Activated CD4-positive, alpha-beta memory T cell treated with anti-CD3 and anti-CD28 coated beads, Interleukin-2, amount 10 ng/mL, durations not matched to agents 7 days and 5 days (primary cell): Measurements from ENCODE around the gene STXBP5. TPM values are rescaled to one million over a fixed set of nuclear protein-coding genes. Genes with fewer than 3 reads are reported as not detected.
"Not testable (repeated sequence)": the region's sequence is repeated elsewhere in the genome, so short reads cannot be mapped to it uniquely, and the experiment has no call there.

Experiments
- CTCF ChIA-PET: fragments of 350-600 bp; sonication (Branson Sonifier 250); formaldehyde crosslinking; loops from one replicate; lab custom pipeline; 2021; ENCODE audit warnings: antibody characterized with exemption, inconsistent platforms; lab: Charles Lee
- POLR2A ChIA-PET: fragments of 350-600 bp; sonication (Branson Sonifier 250); formaldehyde crosslinking; loops from one replicate; lab custom pipeline; 2021; ENCODE audit warnings: antibody characterized with exemption; lab: Charles Lee
- DNase-seq: peaks from one replicate; pipeline ENCODE4 v3.0.0-alpha.2; 2020
- H3K27ac Mint-ChIP-seq: one replicate; pipeline ENCODE4 v1.8.0; 2021; ENCODE audit warnings: mild to moderate bottlenecking, mixed read lengths
- H3K27me3 Mint-ChIP-seq: one replicate; pipeline ENCODE4 v1.8.0; 2021; ENCODE audit warnings: mixed read lengths
- H3K36me3 Mint-ChIP-seq: one replicate; pipeline ENCODE4 v1.8.0; 2021; ENCODE audit warnings: low read depth, mixed read lengths
- H3K4me1 Mint-ChIP-seq: one replicate; pipeline ENCODE4 v1.8.0; 2021; ENCODE audit warnings: mixed read lengths
- H3K4me3 Mint-ChIP-seq: one replicate; pipeline ENCODE4 v1.8.0; 2021; ENCODE audit warnings: mild to moderate bottlenecking, mixed read lengths
- H3K9me3 Mint-ChIP-seq: one replicate; pipeline ENCODE4 v1.8.0; 2021; ENCODE audit warnings: mixed read lengths
- total RNA-seq, 2 experiments: library from RNA; stranded (reverse); gene quantifications; one replicate each; pipeline ENCODE4 v1.2.3, GENCODE V29; 2021

STXBP5 gene
- total RNA-seq, 2 experiments from 2014 or later = 16.7 to 17.2 TPM

DNA sequence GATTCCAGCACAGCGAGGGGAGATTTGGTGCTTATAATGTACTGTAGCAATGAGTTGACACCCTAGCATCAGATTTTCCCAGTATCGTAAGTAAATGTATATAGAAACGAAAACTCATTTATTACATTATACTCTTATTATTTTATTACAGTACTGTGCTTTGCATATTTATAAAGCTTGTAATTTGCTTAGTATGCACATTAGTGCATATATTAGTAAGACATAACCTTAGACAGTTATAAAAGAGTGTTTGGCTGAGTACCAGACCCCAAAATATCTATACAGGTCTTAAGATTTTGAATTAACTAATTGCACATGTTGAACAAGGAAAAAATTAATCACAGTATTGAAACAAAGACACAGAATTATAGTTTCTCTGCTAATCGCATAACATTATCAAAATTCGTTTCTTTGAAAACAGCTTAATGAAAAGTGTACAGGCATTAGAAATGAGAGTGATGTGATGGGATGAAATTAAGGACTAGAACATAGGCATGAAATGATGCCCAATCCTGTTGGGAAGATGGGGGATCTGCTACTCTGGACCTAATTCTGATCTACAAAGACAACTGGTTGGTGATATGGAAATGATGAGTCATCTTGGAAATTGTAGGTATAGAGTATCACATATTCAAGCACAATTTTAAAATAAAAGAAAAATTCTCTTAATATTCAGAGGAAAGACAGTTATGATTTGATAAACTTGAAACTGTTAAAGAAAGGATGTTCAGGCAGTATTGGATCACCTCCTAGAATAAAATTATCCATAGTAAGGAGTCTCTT, 42.8 kb downstream of the STXBP5 start:
- Mint-ChIP-seq H3K27me3 (no peaks in the 10 kb centered on the region), H3K9me3 (peaks cover 10% of the 10 kb centered on the region), H3K4me3 (no peak overlapping the region), H3K36me3 (peaks cover 41% of the 10 kb centered on the region), H3K27ac (no peak overlapping the region), H3K4me1 (no peaks in the 10 kb centered on the region)
- no peak for DNase-seq
- ChIA-PET POLR2A (no interaction called here), CTCF (no interaction called here)

DNA sequence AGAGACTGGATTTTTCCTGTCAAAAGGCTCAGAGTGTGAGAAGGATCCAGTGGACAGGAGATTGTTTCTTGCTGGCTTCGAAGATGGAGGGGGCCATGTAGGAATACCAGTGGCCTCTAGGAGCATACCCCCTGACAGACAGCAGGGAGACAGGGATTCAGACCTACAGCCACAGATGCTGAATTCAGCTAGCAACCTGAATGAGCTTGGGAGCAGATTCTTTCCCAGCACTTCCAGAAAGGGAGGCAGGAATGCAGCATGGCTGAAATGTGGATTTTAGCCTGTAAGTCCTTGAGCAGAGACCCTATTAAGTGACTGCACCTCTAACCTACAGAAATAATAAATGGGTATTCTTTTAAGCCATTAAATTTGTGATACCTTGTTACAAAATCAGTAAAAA, 44.6 kb downstream of the STXBP5 start:
- H3K27me3 Mint-ChIP-seq = no peaks in the 10 kb centered on the region
- no peak overlapping the region for H3K27ac Mint-ChIP-seq
- ChIA-PET POLR2A (interaction anchor here (0.6 kb wide), 1 partner anchor 25 kb away, joined by 3 read pairs; no protein-coding TSS in a partner anchor), CTCF (interaction anchor here (0.7 kb wide), 1 partner anchor 11 kb away, joined by 3 read pairs; no protein-coding TSS in a partner anchor)
- H3K4me3 Mint-ChIP-seq = no peak overlapping the region
- H3K36me3 Mint-ChIP-seq = peaks cover 56% of the 10 kb centered on the region
- H3K4me1 Mint-ChIP-seq = no peaks in the 10 kb centered on the region
- H3K9me3 Mint-ChIP-seq = peaks cover 23% of the 10 kb centered on the region
- no peak for DNase-seq

DNA sequence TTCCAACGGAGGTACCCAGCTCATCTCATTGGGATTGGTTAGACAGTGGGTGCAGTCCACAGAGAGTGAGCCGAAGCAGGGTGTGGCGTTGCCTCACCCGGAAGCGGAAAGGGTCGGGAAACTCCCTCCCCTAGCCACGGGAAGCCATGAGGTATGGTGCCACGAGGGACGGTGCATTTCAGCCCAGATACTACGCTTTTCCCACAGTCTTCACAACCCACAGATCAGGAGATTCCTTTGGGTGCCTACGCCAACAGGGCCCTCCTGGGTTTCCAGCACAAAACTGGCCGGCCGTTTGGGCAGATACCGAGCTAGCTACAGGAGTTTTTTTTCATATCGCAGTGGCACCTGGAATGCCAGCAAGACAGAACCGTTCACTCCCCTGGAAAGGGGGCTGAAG, 46.9 kb downstream of the STXBP5 start:
- POLR2A ChIA-PET = no interaction called here

DNA sequence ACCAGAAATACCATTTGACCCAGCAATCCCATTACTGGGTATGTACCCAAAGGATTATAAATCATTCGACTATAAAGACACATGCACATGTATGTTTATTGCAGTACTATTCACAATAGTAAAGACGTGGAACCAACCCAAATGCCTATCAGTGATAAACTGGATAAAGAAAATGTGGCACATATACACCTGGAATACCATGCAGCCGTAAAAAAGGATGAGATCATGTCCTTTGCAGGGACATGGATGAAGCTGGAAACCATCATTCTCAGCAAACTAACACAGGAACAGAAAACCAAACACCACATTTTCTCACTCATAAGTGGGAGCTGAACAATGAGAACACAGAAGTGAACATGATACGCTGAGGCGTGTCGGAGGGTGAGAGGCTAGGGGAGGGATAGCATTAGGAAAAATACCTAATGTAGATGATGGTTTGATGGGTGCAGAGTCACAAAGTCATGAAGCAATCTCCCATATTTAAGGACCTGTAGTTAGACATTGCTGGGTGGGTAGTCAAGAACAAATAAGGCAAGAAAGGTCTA, 50.8 kb downstream of the STXBP5 start:
- H3K4me1 Mint-ChIP-seq, H3K4me3 Mint-ChIP-seq, CTCF ChIA-PET, POLR2A ChIA-PET, DNase-seq, H3K27ac Mint-ChIP-seq, H3K27me3 Mint-ChIP-seq: not testable (repeated sequence)
- Mint-ChIP-seq H3K36me3 (peaks cover 34% of the 10 kb centered on the region), H3K9me3 (peaks cover 18% of the 10 kb centered on the region)

More for the DNA sequence above, 46.9 kb downstream of the STXBP5 start:
- H3K4me3 Mint-ChIP-seq = no peak overlapping the region
- DNase-seq = no peak
- CTCF ChIA-PET = no interaction called here
- H3K27ac Mint-ChIP-seq = no peak overlapping the region
- H3K4me1 Mint-ChIP-seq = no peaks in the 10 kb centered on the region
- H3K27me3 Mint-ChIP-seq = no peaks in the 10 kb centered on the region
- H3K36me3 Mint-ChIP-seq = peaks cover 52% of the 10 kb centered on the region
- H3K9me3 Mint-ChIP-seq = peaks cover 23% of the 10 kb centered on the region

DNA sequence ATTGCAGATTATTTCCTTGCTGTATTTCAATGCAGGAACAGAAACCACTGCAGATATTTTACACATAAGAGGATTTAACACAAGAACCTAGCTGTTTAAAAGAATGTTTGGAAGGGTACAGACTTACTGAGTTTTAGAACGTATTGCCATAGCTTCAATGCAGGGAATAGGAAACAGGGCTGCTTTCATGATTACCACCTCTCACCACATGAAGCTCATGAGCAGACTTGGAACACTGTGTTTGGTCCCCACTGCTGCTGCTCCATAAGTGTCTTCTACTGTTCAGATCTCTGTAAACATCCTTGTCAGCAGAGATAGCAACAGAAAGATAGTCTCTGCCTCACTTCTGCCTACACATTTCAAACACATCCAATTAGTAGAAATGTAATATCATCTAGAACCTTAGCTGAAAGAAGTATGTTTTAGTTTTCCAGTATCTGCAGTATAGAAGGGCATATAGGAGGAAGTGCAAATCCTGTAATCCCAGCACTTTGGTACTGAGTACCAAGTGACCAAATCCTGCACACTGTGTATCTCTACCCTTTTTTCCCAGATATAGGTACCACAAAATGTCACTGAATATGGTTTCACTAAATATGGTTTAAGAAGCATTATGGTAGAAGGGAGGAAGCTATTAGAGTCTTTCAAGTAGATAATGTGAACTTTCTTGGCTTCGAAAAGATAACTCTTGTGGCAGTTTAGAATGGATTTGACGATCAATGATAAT, 51.9 kb downstream of the STXBP5 start:
- ChIA-PET CTCF (no interaction called here), POLR2A (no interaction called here)
- H3K4me3 Mint-ChIP-seq = no peak overlapping the region
- DNase-seq = no peak
- no peaks in the 10 kb centered on the region for H3K4me1 Mint-ChIP-seq
- H3K27me3 Mint-ChIP-seq = no peaks in the 10 kb centered on the region
- H3K36me3 Mint-ChIP-seq = peaks cover 24% of the 10 kb centered on the region
- H3K27ac Mint-ChIP-seq = no peak overlapping the region
- peaks cover 16% of the 10 kb centered on the region for H3K9me3 Mint-ChIP-seq

DNA sequence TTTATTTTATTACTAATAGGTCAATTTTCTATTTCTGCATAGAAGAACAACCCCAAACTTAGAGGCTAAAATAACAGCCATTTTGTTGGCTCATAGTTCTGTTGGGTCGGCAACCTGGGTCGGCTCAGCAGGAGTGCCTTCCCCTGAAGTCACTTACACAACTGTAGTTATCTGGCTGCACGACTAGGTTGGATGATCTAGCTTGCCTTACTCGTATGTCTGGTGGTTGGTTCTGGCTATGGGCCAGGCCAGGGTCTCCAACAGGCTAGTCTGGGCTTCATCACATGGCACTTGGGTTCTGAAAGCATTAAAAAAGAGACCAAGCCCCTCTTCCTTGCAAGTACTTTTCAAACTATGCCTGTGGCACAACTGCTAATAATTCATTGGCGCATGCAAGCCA, 53.5 kb downstream of the STXBP5 start:
- ChIA-PET CTCF (no interaction called here), POLR2A (no interaction called here)
- Mint-ChIP-seq H3K4me3 (no peak overlapping the region), H3K27ac (no peak overlapping the region), H3K4me1 (no peaks in the 10 kb centered on the region), H3K36me3 (peaks cover 12% of the 10 kb centered on the region), H3K27me3 (no peaks in the 10 kb centered on the region), H3K9me3 (peaks cover 8% of the 10 kb centered on the region)
- no peak for DNase-seq

DNA sequence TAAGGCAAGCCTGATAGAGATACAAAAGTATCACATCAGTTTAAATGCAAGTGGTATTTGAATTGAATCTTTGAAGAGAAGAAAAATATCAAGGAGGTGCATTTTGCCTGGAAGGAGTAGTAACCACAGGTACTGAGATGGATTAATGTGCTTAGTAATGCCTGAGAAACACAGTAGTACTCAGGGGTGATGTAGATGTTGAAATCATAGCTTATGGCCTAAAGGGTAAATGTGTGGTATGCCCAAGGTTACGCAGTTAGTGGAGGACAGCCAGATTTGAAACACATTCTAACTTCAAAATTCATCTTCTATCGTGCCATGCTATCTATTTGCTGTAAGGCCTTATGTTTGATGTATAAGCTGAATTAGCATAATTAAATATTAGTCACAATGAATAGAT, 55.9 kb downstream of the STXBP5 start:
- CTCF ChIA-PET = no interaction called here
- no peaks in the 10 kb centered on the region for H3K27me3 Mint-ChIP-seq
- no peaks in the 10 kb centered on the region for H3K9me3 Mint-ChIP-seq

DNA sequence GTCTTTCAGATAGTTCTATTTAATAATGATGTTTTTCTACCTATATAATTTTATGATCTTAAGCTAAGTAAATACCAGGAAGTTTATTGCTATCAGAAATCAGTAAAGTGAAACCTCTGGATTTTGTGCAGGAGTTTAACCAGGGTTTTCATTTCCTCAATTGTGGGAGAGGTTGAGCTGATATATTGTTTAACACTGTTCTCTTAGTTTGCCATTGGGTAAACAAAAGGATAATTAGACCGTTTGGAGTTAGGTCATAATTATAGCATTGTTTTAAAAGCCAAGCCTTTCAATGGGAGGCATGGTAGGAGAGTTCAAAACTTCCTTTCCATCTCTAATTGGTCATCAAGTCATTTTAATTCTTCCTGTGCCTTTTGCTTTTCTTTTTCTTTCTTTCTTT, 58.7 kb downstream of the STXBP5 start:
- CTCF ChIA-PET = no interaction called here

More for the DNA sequence above, 55.9 kb downstream of the STXBP5 start:
- peaks cover 6% of the 10 kb centered on the region for H3K36me3 Mint-ChIP-seq
- no peak for DNase-seq
- H3K4me3 Mint-ChIP-seq = no peak overlapping the region
- H3K4me1 Mint-ChIP-seq = no peaks in the 10 kb centered on the region
- H3K27ac Mint-ChIP-seq = no peak overlapping the region
- POLR2A ChIA-PET = no interaction called here

DNA sequence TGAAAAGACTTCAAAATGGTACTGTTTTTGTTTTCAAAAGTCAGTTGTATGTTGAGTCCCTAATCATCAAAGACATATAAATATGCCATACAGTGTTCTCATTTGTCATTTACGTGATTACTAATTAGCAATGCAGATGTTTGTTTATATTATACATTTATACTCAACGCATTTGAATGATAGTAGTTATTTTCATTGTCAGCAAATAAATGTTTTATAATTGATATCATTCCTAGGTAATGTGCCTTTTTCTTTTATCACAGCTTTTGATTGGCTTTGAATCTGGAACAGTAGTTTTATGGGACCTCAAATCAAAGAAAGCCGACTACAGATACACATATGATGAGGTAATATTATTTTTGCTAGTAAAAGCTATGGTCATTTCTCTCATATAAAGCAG, 62.6 kb downstream of the STXBP5 start:
- no peaks in the 10 kb centered on the region for H3K9me3 Mint-ChIP-seq
- ChIA-PET POLR2A (no interaction called here), CTCF (no interaction called here)
- H3K27me3 Mint-ChIP-seq = no peaks in the 10 kb centered on the region
- peaks cover 2% of the 10 kb centered on the region for H3K4me1 Mint-ChIP-seq
- no peak for DNase-seq
- no peak overlapping the region for H3K4me3 Mint-ChIP-seq
- H3K27ac Mint-ChIP-seq = no peak overlapping the region
- peaks cover 46% of the 10 kb centered on the region for H3K36me3 Mint-ChIP-seq

More for the DNA sequence above, 58.7 kb downstream of the STXBP5 start:
- H3K27me3 Mint-ChIP-seq = no peaks in the 10 kb centered on the region
- no peak overlapping the region for H3K27ac Mint-ChIP-seq
- H3K36me3 Mint-ChIP-seq = peaks cover 25% of the 10 kb centered on the region
- POLR2A ChIA-PET = no interaction called here
- DNase-seq = no peak
- H3K9me3 Mint-ChIP-seq = no peaks in the 10 kb centered on the region
- H3K4me3 Mint-ChIP-seq = no peak overlapping the region
- H3K4me1 Mint-ChIP-seq = peaks cover 2% of the 10 kb centered on the region

DNA sequence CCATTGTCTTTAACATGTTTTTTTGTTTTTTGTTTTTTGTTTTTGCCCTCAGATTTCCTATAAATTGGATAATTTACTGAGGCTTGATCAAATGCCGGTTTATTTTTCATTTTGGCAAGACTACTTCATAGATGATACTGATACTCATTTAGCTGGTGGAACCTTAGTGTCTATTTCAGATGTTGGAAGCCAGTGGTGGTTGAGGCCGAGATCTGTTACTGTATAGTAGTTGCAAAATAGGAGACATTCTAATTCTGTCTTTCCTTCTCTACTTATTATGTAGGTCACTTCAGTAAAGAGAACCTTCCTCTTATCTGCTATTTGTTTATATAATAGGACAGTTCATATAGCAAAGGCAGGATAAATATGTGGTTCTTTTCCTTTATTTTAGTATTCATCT, 63.4 kb downstream of the STXBP5 start:
- no peaks in the 10 kb centered on the region for H3K27me3 Mint-ChIP-seq
- peaks cover 49% of the 10 kb centered on the region for H3K36me3 Mint-ChIP-seq
- no peak overlapping the region for H3K4me3 Mint-ChIP-seq
- H3K27ac Mint-ChIP-seq = no peak overlapping the region
- H3K4me1 Mint-ChIP-seq = peaks cover 2% of the 10 kb centered on the region
- H3K9me3 Mint-ChIP-seq = no peaks in the 10 kb centered on the region
- POLR2A ChIA-PET = no interaction called here
- CTCF ChIA-PET = no interaction called here
- no peak for DNase-seq

DNA sequence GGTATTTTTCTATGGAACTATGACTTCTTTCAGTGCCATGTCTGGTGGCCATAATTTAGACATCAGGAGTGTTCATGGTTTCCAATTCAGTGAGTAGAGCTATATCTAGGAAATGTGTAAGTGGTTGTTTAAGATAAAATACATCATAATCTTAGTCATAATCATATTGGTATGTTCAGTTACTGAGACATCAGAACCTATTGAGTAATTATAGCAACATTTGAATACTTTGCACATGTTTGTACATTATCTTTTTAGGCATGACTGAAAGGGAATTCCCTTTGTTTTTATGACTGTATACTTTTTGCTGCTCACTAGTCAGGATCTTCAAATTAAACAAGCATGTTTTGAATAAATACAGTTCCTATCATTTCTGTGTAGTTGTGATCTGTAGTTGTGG, 64.0 kb downstream of the STXBP5 start:
- ChIA-PET CTCF (no interaction called here), POLR2A (no interaction called here)
- Mint-ChIP-seq H3K9me3 (no peaks in the 10 kb centered on the region), H3K27me3 (no peaks in the 10 kb centered on the region), H3K36me3 (peaks cover 49% of the 10 kb centered on the region), H3K27ac (no peak overlapping the region), H3K4me1 (peaks cover 2% of the 10 kb centered on the region), H3K4me3 (no peak overlapping the region)
- DNase-seq = no peak

DNA sequence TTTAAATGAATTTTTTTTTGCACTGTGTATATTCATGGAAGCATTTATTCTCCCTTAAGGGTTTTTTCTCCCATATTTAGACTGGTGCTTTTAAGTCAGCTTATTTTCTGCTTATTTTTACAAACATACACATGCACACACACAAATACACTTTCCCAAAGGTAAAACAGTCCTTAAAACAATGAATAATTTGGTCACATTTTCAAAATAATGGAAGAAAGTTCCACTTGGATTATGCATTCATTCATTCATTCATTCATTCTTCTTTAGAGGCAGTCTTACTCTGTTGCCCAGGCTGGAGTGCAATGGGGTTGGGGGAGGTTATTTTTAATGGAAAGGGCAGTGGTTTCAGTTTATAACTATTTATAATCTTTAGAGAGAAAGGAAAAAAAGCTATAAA, 69.8 kb downstream of the STXBP5 start:
- DNase-seq = no peak
- H3K27me3 Mint-ChIP-seq = no peaks in the 10 kb centered on the region
- H3K4me1 Mint-ChIP-seq = peaks cover 4% of the 10 kb centered on the region
- CTCF ChIA-PET = no interaction called here
- H3K9me3 Mint-ChIP-seq = peaks cover 3% of the 10 kb centered on the region
- H3K27ac Mint-ChIP-seq = no peak overlapping the region
- H3K36me3 Mint-ChIP-seq = peaks cover 45% of the 10 kb centered on the region
- POLR2A ChIA-PET = interaction anchor here (0.6 kb wide), 1 partner anchor 25 kb away, joined by 3 read pairs; no protein-coding TSS in a partner anchor
- no peak overlapping the region for H3K4me3 Mint-ChIP-seq

DNA sequence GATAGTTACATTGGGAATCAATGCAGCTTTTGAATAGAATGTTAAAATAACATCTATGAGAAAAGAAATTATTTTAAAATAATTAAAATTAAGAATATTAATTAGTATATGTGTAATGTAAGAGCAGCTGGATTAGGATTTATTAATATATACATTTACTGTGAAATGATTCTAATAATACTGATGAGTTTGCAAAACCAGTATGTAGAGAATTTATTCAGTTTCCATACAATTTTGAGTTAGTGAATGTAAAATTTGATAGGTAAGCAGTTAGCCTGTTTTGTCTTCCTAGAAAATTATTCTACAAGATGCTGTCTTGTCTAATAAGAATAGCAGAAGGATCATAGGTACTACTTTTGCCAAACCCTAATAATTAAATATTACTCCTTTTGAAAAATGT, 70.6 kb downstream of the STXBP5 start:
- POLR2A ChIA-PET = no interaction called here
- Mint-ChIP-seq H3K9me3 (peaks cover 5% of the 10 kb centered on the region), H3K27me3 (no peaks in the 10 kb centered on the region), H3K36me3 (peaks cover 45% of the 10 kb centered on the region), H3K27ac (no peak overlapping the region), H3K4me3 (no peak overlapping the region), H3K4me1 (peaks cover 9% of the 10 kb centered on the region)
- CTCF ChIA-PET = no interaction called here
- no peak for DNase-seq
